HG03442 (cell line): ENCODE measurements around the gene AMFR.
"Not testable (repeated sequence)": the region's sequence is repeated elsewhere in the genome, so short reads cannot be mapped to it uniquely, and the experiment has no call there.

ENCODE experiments used
- ATAC-seq: cut with Tn5 transposase; IDR thresholded peaks from one replicate; pipeline ENCODE4 v1.9.1; 2021; ENCODE audit warnings: mild to moderate bottlenecking, moderate library complexity; ENCODE audit not compliant: unreplicated experiment

The AMFR gene

GRCh38 chr16:56396724-56397123 is 28.6 kb downstream of the AMFR start:
- ATAC-seq = not testable (repeated sequence)

- no peak for ATAC-seq
These were observed 35.8 kb downstream of the AMFR start for GRCh38 chr16:56389554-56389953.

- ATAC-seq = no peak
These were observed 37.1 kb downstream of the AMFR start for GRCh38 chr16:56388209-56388608.

- no peak for ATAC-seq
These were observed 37.9 kb downstream of the AMFR start for GRCh38 chr16:56387396-56387795.

- ATAC-seq = no peak
These were observed 41.1 kb downstream of the AMFR start for GRCh38 chr16:56384074-56384721.

GRCh38 chr16:56382901-56383355 is 42.4 kb downstream of the AMFR start:
- ATAC-seq = no peak

- ATAC-seq = no peak
These were observed 42.9 kb downstream of the AMFR start for GRCh38 chr16:56382459-56382858.

GRCh38 chr16:56380778-56381485 is 44.4 kb downstream of the AMFR start:
- not testable (repeated sequence) for ATAC-seq

GRCh38 chr16:56379044-56379443 is 46.3 kb downstream of the AMFR start:
- not testable (repeated sequence) for ATAC-seq

- not testable (repeated sequence) for ATAC-seq
These were observed 49.6 kb downstream of the AMFR start for GRCh38 chr16:56375792-56376191.

- ATAC-seq = no peak
These were observed 52.3 kb downstream of the AMFR start for GRCh38 chr16:56373003-56373402.

- no peak for ATAC-seq
These were observed 53.2 kb downstream of the AMFR start for GRCh38 chr16:56372013-56372634.

- no peak for ATAC-seq
These were observed 53.7 kb downstream of the AMFR start for GRCh38 chr16:56371660-56371937.

GRCh38 chr16:56370875-56371659 is 54.3 kb downstream of the AMFR start:
- no peak for ATAC-seq

GRCh38 chr16:56370185-56370874 is 55.0 kb downstream of the AMFR start:
- ATAC-seq = no peak

- ATAC-seq = no peak
These were observed 56.1 kb downstream of the AMFR start for GRCh38 chr16:56369202-56369601.

- no peak for ATAC-seq
These were observed 56.8 kb downstream of the AMFR start for GRCh38 chr16:56368545-56368944.

- no peak for ATAC-seq
These were observed 57.6 kb downstream of the AMFR start for GRCh38 chr16:56367764-56368163.

- no peak for ATAC-seq
These were observed 58.4 kb downstream of the AMFR start for GRCh38 chr16:56366945-56367344.

GRCh38 chr16:56365552-56365951 is 59.8 kb downstream of the AMFR start:
- no peak for ATAC-seq

- no peak for ATAC-seq
These were observed 60.5 kb downstream of the AMFR start for GRCh38 chr16:56364865-56365264.
